ENCODE data around the gene SLC6A6. TPM values are rescaled to one million over a fixed set of nuclear protein-coding genes. Genes with fewer than 3 reads are reported as not detected.

SLC6A6 gene
- total RNA-seq, 4 donors from 2014 or later, result 14.4 to 35.7 (median 17.0) TPM

DNA sequence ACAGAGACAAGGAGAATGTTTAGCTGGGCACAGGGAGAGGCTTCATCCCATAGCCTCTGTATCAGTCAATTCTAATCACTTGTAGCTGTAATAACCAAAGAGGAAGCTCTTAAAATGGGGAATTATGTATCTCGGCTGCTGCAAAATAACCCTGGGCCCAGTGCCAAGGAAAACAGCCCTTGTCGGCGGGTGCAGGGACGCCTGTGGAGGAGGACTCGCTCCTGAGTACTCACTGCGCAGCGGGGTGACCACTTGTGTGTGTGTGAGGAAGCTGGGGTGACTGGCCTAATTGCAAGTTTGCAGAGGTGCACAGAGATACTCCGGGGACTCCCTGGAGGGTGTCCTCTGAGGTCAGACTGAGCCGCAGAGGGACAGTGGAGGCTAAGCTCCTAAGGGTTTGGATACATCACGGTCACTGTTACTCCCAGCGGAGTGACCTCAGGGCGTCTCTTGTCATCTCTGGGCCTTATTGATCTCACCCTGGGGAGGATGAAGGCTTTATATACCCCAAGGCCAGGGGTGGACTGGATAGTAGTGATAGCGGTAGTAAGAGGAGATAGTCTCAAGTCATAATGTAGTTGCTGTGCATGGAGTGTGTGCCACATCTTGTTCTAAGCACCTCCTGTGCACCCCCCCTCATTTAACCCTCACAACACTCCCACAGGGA is 37.2 kb downstream of the SLC6A6 start:
- H3K27me3 ChIP-seq, result no peaks in the 10 kb centered on the region
- TF ChIP-seq, protein P1, sequence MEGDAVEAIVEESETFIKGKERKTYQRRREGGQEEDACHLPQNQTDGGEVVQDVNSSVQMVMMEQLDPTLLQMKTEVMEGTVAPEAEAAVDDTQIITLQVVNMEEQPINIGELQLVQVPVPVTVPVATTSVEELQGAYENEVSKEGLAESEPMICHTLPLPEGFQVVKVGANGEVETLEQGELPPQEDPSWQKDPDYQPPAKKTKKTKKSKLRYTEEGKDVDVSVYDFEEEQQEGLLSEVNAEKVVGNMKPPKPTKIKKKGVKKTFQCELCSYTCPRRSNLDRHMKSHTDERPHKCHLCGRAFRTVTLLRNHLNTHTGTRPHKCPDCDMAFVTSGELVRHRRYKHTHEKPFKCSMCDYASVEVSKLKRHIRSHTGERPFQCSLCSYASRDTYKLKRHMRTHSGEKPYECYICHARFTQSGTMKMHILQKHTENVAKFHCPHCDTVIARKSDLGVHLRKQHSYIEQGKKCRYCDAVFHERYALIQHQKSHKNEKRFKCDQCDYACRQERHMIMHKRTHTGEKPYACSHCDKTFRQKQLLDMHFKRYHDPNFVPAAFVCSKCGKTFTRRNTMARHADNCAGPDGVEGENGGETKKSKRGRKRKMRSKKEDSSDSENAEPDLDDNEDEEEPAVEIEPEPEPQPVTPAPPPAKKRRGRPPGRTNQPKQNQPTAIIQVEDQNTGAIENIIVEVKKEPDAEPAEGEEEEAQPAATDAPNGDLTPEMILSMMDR (IDR thresholded peaks at IDR 0.05), result no peak
- no peak for TF ChIP-seq POLR2A (IDR thresholded peaks at IDR 0.05)
- peaks cover 20 to 71% (median 56%) of the 10 kb centered on the region in 3 donors for H3K4me1 ChIP-seq
- no peak overlapping the region for H3K4me3 ChIP-seq
- H3K27ac ChIP-seq, result no peak overlapping the region
- peaks cover 0 to 15% (median 0%) of the 10 kb centered on the region in 3 donors for H3K36me3 ChIP-seq
- intact Hi-C loops (cut with DNase I), result no loop called here
- no peak for DNase-seq
- H3K9me3 ChIP-seq, result no peaks in the 10 kb centered on the region
- WGBS, 2 donors, result 44 to 55% methylated on average over 9 to 10 of the region's 13 CpGs

DNA sequence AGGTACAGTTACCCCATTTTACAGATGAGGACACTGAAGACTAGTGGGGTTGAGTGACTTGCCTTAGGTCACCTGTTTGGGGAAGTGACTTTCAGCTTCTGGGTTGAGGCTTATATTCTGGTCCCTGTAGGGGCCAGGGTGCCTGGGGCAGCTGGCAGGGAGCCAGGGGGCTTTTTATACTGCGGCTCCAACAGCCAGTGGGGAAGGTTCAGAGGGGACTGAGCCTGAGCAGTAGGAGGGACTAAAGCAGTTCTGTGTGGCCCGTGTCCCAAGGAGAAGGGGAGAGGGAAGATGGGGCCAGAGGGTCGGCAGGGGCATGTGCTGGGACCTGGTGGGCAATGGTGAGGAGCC is 37.7 kb downstream of the SLC6A6 start:
- DNase-seq, result no peak
- Histone ChIP-seq H3K27me3 (no peaks in the 10 kb centered on the region), H3K27ac (no peak overlapping the region), H3K36me3 (peaks cover 0 to 21% (median 0%) of the 10 kb centered on the region in 3 donors), H3K9me3 (no peaks in the 10 kb centered on the region), H3K4me1 (peaks cover 14 to 66% (median 51%) of the 10 kb centered on the region in 3 donors), H3K4me3 (no peak overlapping the region)
- WGBS, 2 donors, result 63 to 74% methylated on average over 2 to 3 of the region's 3 CpGs
- no peak for TF ChIP-seq POLR2A (IDR thresholded peaks at IDR 0.05)
- TF ChIP-seq, protein P1 (IDR thresholded peaks at IDR 0.05), result no peak
- intact Hi-C loops (cut with DNase I), result no loop called here

DNA sequence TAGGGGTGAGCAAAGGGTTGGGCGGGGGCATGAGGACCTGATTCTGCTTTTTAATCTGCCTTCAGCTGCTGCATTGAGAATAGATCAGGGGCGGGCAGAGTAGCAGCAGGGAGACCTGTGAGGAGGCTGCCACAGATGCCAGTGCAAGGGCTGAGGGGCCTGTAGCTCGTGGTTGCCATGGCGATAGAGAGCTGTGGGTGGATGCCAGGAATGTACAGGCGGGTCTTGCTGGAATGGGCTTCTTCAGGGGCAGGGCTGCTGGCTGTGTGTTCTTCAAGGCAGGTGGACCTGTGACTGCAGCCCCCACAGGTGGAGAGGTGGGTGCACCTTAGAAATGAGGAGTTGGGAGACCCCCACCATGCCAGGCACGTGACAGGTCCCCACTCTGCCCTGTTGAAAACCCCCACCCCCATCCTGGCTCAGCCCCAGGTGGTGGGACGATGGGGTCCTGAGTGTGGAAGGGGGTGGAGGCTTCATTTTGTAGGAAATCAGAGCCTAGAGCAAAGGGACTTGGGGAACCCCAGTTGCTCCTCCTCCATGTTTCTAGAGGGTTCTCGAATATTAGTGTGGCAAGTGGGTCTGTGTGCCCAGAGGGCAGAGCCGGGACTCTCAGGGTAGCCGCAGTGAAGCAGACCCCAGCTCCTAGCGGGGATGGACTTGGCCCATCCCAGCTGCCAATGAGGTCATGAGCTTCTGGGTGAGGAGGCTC is 38.3 kb downstream of the SLC6A6 start:
- Histone ChIP-seq H3K9me3 (no peaks in the 10 kb centered on the region), H3K27me3 (no peaks in the 10 kb centered on the region), H3K4me3 (no peak overlapping the region), H3K36me3 (peaks cover 0 to 26% (median 0%) of the 10 kb centered on the region in 3 donors), H3K4me1 (peaks cover 13 to 61% (median 46%) of the 10 kb centered on the region in 3 donors), H3K27ac (no peak overlapping the region)
- TF ChIP-seq POLR2A (IDR thresholded peaks at IDR 0.05), result no peak
- TF ChIP-seq, protein P1 (IDR thresholded peaks at IDR 0.05), result no peak
- DNase-seq, result no peak
- intact Hi-C loops (cut with DNase I), result no loop called here
- 66% methylated on average over 5 to 6 of the region's 11 CpGs for WGBS, 2 donors

DNA sequence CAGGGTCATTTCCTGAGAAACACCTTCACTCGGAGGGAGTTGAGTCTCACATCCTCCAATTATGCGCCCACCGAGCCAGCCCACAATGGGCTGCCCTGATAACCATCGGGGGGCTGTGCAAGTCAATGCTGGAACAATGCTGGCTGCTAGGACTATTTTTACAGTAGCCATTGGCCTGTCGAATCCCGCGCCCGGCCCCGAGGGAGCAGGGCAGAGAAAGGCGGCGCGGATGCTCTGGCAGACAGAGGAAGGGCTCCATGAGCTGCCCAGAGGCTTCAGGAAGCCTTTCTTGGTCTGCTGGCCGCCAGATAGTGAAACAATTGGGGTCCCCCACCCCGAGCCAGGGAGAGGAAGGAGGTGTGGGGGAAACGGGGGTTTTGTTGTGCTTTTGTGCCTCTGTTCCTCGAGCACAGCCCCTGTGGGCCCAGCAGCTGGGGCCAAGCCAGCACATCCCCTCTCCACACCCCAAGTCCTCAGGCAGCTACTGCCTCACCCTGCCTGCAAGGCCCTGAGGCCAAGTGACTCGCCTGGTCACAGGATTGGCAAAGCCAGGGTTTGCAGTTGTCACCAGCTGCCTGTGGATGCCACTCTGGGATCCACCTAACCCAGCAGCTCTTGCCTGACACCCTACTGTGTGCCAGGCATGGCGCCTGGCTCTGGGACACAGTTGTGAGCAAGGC is 39.0 kb downstream of the SLC6A6 start:
- Histone ChIP-seq H3K4me1 (peaks cover 13 to 55% (median 39%) of the 10 kb centered on the region in 3 donors), H3K4me3 (no peak overlapping the region), H3K27ac (peak overlapping the region in 2 of 4 donors; percentile 7 to 9), H3K36me3 (peaks cover 0 to 33% (median 0%) of the 10 kb centered on the region in 3 donors), H3K9me3 (no peaks in the 10 kb centered on the region), H3K27me3 (no peaks in the 10 kb centered on the region)
- WGBS, 2 donors, result 31 to 100% methylated on average over 2 to 3 of the region's 18 CpGs
- no peak for DNase-seq
- intact Hi-C loops (cut with DNase I), result no loop called here
- TF ChIP-seq POLR2A (IDR thresholded peaks at IDR 0.05), result no peak
- TF ChIP-seq, protein P1 (IDR thresholded peaks at IDR 0.05), result no peak

DNA sequence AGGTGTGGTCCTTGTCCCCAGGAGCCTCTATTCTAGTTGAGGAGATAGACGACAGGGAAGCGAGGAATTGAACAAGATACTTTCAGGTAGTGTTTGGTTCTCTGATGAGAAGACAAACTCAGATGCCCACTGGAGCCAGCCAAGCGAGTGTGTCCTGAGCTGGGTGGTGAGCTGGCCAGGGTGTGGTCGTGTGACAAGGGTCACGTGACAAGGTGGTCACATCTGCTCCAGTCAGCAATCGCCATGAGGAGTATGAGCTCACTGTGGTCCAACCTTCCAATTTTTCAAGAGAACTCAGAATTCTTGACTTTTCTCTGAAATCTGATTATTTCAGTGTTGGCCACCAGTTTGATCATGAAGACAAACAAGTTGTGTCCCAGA is 39.5 kb downstream of the SLC6A6 start:
- TF ChIP-seq, protein P1 (IDR thresholded peaks at IDR 0.05), result no peak
- TF ChIP-seq POLR2A (IDR thresholded peaks at IDR 0.05), result no peak
- peaks cover 13 to 50% (median 36%) of the 10 kb centered on the region in 3 donors for H3K4me1 ChIP-seq
- WGBS, 2 donors, result 82 to 84% methylated on average over 6 of the region's 6 CpGs
- peak overlapping the region in 1 of 4 donors; percentile 7 for H3K27ac ChIP-seq
- no peaks in the 10 kb centered on the region for H3K27me3 ChIP-seq
- peaks cover 0 to 38% (median 0%) of the 10 kb centered on the region in 3 donors for H3K36me3 ChIP-seq
- no peaks in the 10 kb centered on the region for H3K9me3 ChIP-seq
- intact Hi-C loops (cut with DNase I), result no loop called here
- H3K4me3 ChIP-seq, result no peak overlapping the region
- DNase-seq, result no peak

Data from esophagus squamous epithelium (tissue), 5 donors.